HG02973 (cell line): Measurements from ENCODE around the gene MYO5A.
"Not testable (repeated sequence)": the region's sequence is repeated elsewhere in the genome, so short reads cannot be mapped to it uniquely, and the experiment has no call there.

ENCODE experiments used
- ATAC-seq: cut with Tn5 transposase; IDR thresholded peaks from one replicate; pipeline ENCODE4 v1.9.1; 2021; ENCODE audit warnings: moderate library complexity; ENCODE audit not compliant: unreplicated experiment

MYO5A gene

GRCh38 chr15:52466134-52466701, 62.5 kb downstream of the MYO5A start:
- peak; percentile 87 for ATAC-seq

GRCh38 chr15:52464478-52464877, 64.2 kb downstream of the MYO5A start:
- ATAC-seq: peak; percentile 58

- no peak for ATAC-seq
Observed at GRCh38 chr15:52464040-52464439, 64.6 kb downstream of the MYO5A start.

GRCh38 chr15:52463638-52464037, 65.0 kb downstream of the MYO5A start:
- no peak for ATAC-seq

GRCh38 chr15:52462806-52463360, 65.8 kb downstream of the MYO5A start:
- no peak for ATAC-seq

GRCh38 chr15:52459701-52460100, 69.0 kb downstream of the MYO5A start:
- ATAC-seq: not testable (repeated sequence)

GRCh38 chr15:52459265-52459664, 69.4 kb downstream of the MYO5A start:
- not testable (repeated sequence) for ATAC-seq

GRCh38 chr15:52448011-52448890, 80.4 kb downstream of the MYO5A start:
- no peak for ATAC-seq

GRCh38 chr15:52445954-52446353, 82.7 kb downstream of the MYO5A start:
- no peak for ATAC-seq

- ATAC-seq: no peak
Observed at GRCh38 chr15:52445553-52445952, 83.1 kb downstream of the MYO5A start.

GRCh38 chr15:52443205-52443604, 85.5 kb downstream of the MYO5A start:
- not testable (repeated sequence) for ATAC-seq

- no peak for ATAC-seq
Observed at GRCh38 chr15:52441841-52442240, 86.8 kb downstream of the MYO5A start.

GRCh38 chr15:52440946-52441345, 87.7 kb downstream of the MYO5A start:
- ATAC-seq: no peak

GRCh38 chr15:52440414-52440813, 88.3 kb downstream of the MYO5A start:
- ATAC-seq: no peak

- ATAC-seq: no peak
Observed at GRCh38 chr15:52439470-52439869, 89.2 kb downstream of the MYO5A start.

- ATAC-seq: not testable (repeated sequence)
Observed at GRCh38 chr15:52439042-52439441, 89.6 kb downstream of the MYO5A start.

- no peak for ATAC-seq
Observed at GRCh38 chr15:52438047-52438446, 90.6 kb downstream of the MYO5A start.

GRCh38 chr15:52437646-52438045, 91.0 kb downstream of the MYO5A start:
- ATAC-seq: no peak

GRCh38 chr15:52436981-52437380, 91.7 kb downstream of the MYO5A start:
- ATAC-seq: no peak

- ATAC-seq: no peak
Observed at GRCh38 chr15:52434885-52435284, 93.8 kb downstream of the MYO5A start.

- no peak for ATAC-seq
Observed at GRCh38 chr15:52428297-52428696, 100.4 kb downstream of the MYO5A start.

- no peak for ATAC-seq
Observed at GRCh38 chr15:52427804-52428203, 100.9 kb downstream of the MYO5A start.
